SK-N-SH (cell line): ENCODE data around the gene TMPRSS13. TPM values are rescaled to one million over a fixed set of nuclear protein-coding genes. Genes with fewer than 3 reads are reported as not detected.

Experiments
- CTCF ChIA-PET: fragments of 300-600, 350-600 bp; formaldehyde crosslinking; extraction: SDS; loops from one replicate; lab custom pipeline; 2021; lab: Yijun Ruan, JAX
- POLR2A ChIA-PET: fragments of 350-600 bp; sonication (Branson Sonifier 250); formaldehyde crosslinking; extraction: SDS; loops from one replicate; lab custom pipeline; 2020; ENCODE audit warnings: antibody characterized with exemption, inconsistent platforms; lab: Yijun Ruan, JAX
- DNase-seq: peaks from one replicate; pipeline ENCODE4 v3.0.0; 2012
- H2AFZ ChIP-seq: fragments of 200-600 bp; sonication (generic); 2 replicates; pipeline ENCODE4 v1.8.1; 2016; ENCODE audit warnings: antibody characterized with exemption, mild to moderate bottlenecking, low read depth
- H3F3A ChIP-seq: fragments of 200-600 bp; sonication (generic); replicated peaks from 2 replicates; pipeline ENCODE3; 2016; ENCODE audit warnings: antibody characterized with exemption, mild to moderate bottlenecking; ENCODE audit not compliant: insufficient read depth
- H3K27ac ChIP-seq, 2 experiments: fragments of 200-500 bp in 1 of 2; fragments of 200-600 bp in 1 of 2; sonication (Bioruptor generic) in 1 of 2; sonication (generic), shearing (Covaris generic) in 1 of 2; 2 replicates each; pipeline versions ENCODE4 v1.5.1 to v1.6.1; 2014 to 2016; ENCODE audit warnings: low read depth in 2 of 2, inconsistent platforms in 1 of 2, low read length in 1 of 2, mild to moderate bottlenecking in 1 of 2, mixed read lengths in 1 of 2
- H3K27me3 ChIP-seq: fragments of 200-600 bp; sonication (generic), shearing (Covaris generic); 2 replicates; pipeline ENCODE4 v1.6.1; 2016; ENCODE audit warnings: mixed run types; ENCODE audit not compliant: insufficient read depth
- H3K36me3 ChIP-seq, 2 experiments: fragments of 200-500 bp in 1 of 2; fragments of 200-600 bp in 1 of 2; sonication (Bioruptor generic) in 1 of 2; sonication (generic) in 1 of 2; replicated peaks in 1 of 2; 2 replicates each; pipeline versions ENCODE3 to v1.5.1; 2014 to 2016; ENCODE audit warnings: low read length in 1 of 2, mild to moderate bottlenecking in 1 of 2; ENCODE audit not compliant: insufficient read depth in 2 of 2, control insufficient read depth in 1 of 2
- H3K4me1 ChIP-seq, 2 experiments: fragments of 200-500 bp in 1 of 2; fragments of 200-600 bp in 1 of 2; sonication (Bioruptor generic) in 1 of 2; sonication (generic), shearing (Covaris generic) in 1 of 2; 2 replicates each; pipeline versions ENCODE4 v1.5.1 to v1.6.1; 2014 to 2016; ENCODE audit warnings: low read depth in 1 of 2, low read length in 1 of 2, mixed run types in 1 of 2; ENCODE audit not compliant: insufficient read depth in 2 of 2, control insufficient read depth in 1 of 2
- H3K4me2 ChIP-seq: fragments of 200-600 bp; sonication (generic), shearing (Covaris generic); 2 replicates; pipeline ENCODE4 v1.6.1; 2017; ENCODE audit warnings: mixed run types
- H3K4me3 ChIP-seq, 2 experiments: fragments of 200-500 bp in 1 of 2; fragments of 200-600 bp in 1 of 2; sonication (Bioruptor generic) in 1 of 2; sonication (generic), shearing (Covaris generic) in 1 of 2; 2 replicates each; pipeline versions ENCODE4 v1.5.1 to v1.8.1; 2014 to 2016; ENCODE audit warnings: low read depth in 2 of 2, inconsistent platforms in 1 of 2, low read length in 1 of 2, mild to moderate bottlenecking in 1 of 2, mixed read lengths in 1 of 2, moderate library complexity in 1 of 2
- H3K79me2 ChIP-seq: fragments of 200-600 bp; sonication (generic); 2 replicates; pipeline ENCODE4 v1.8.1; 2017; ENCODE audit warnings: mild to moderate bottlenecking; ENCODE audit not compliant: insufficient read depth
- H3K9ac ChIP-seq: fragments of 200-600 bp; sonication (generic); 2 replicates; pipeline ENCODE4 v1.6.1; 2017; ENCODE audit warnings: mixed run types
- H3K9me2 ChIP-seq: fragments of 200-600 bp; sonication (generic); 2 replicates; pipeline ENCODE4 v1.6.1; 2017; ENCODE audit warnings: mixed run types
- H3K9me3 ChIP-seq: fragments of 200-600 bp; sonication (generic); 2 replicates; pipeline ENCODE4 v1.6.1; 2017; ENCODE audit warnings: mixed run types, mild to moderate bottlenecking, moderate library complexity
- H4K20me1 ChIP-seq: fragments of 200-600 bp; sonication (generic); 2 replicates; pipeline ENCODE4 v1.6.1; 2017; ENCODE audit warnings: mild to moderate bottlenecking, mixed run types; ENCODE audit not compliant: insufficient read depth
- EP300 ChIP-seq, 2 experiments: IDR thresholded peaks; 2 replicates each; pipeline versions ENCODE4 v1.4.0 to v1.6.1; 2012; ENCODE audit warnings: borderline replicate concordance in 1 of 2, low read depth in 1 of 2, low read length in 1 of 2
- EZH2phosphoT487 ChIP-seq: fragments of 200-600 bp; sonication (generic); IDR thresholded peaks from 2 replicates; pipeline ENCODE4 v1.6.1; 2017; ENCODE audit warnings: low read depth, mixed run types, mild to moderate bottlenecking, antibody characterized with exemption, moderate library complexity, borderline replicate concordance
- FOXM1 ChIP-seq: IDR thresholded peaks from 2 replicates; pipeline ENCODE4 v1.4.0; 2012; ENCODE audit warnings: low read depth, mild to moderate bottlenecking
- GABPA ChIP-seq: IDR thresholded peaks from 2 replicates; pipeline ENCODE4 v1.4.0; 2012; ENCODE audit warnings: low read depth, mild to moderate bottlenecking
- IRF3 ChIP-seq: fragments of 150-350 bp; IDR thresholded peaks from 2 replicates; pipeline ENCODE4 v1.6.1; 2016; ENCODE audit warnings: mild to moderate bottlenecking, low read depth, low read length
- MXI1 ChIP-seq: IDR thresholded peaks from 2 replicates; pipeline ENCODE4 v1.6.1; 2012; ENCODE audit warnings: mild to moderate bottlenecking, low read depth, low read length, improper control_type of control experiment
- NRF1 ChIP-seq: IDR thresholded peaks from 2 replicates; pipeline ENCODE4 v1.6.1; 2012; ENCODE audit warnings: low read depth, mild to moderate bottlenecking, low read length
- PBX3 ChIP-seq: IDR thresholded peaks from 2 replicates; pipeline ENCODE4; 2012
- POLR2AphosphoS5 ChIP-seq: IDR thresholded peaks from 2 replicates; pipeline ENCODE4 v1.6.1; 2012; ENCODE audit warnings: low read depth, low read length
- RAD21 ChIP-seq: IDR thresholded peaks from 2 replicates; pipeline ENCODE4 v1.6.1; 2012; ENCODE audit warnings: mild to moderate bottlenecking, low read length
- USF1 ChIP-seq: IDR thresholded peaks from 2 replicates; pipeline ENCODE4 v1.4.0; 2012; ENCODE audit warnings: low read depth, borderline replicate concordance
- USF2 ChIP-seq: fragments of 150-350 bp; IDR thresholded peaks from 2 replicates; pipeline ENCODE4 v1.6.1; 2017; ENCODE audit warnings: antibody characterized with exemption, low read length, low read depth, borderline replicate concordance
- ZBTB33 ChIP-seq: IDR thresholded peaks from 2 replicates; pipeline ENCODE4 v1.4.0; 2012; ENCODE audit warnings: low read depth, borderline replicate concordance
- WGBS: methylation state at CpG from one replicate; pipeline ENCODE4 v1.1.6; 2017; ENCODE audit warnings: low lambda C conversion rate; 5-methylcytosine and 5-hydroxymethylcytosine counted together
- polyA plus RNA-seq, 3 experiments: library from polyadenylated mRNA; depleted of rRNA; stranded (reverse); fragments of >200 nt; gene quantifications; 2 replicates each; pipeline ENCODE4 v1.2.3, GENCODE V29; 2012

The TMPRSS13 gene
- polyA plus RNA-seq, 1 of the 3 experiments (the other 2 are of a cell fraction) = not detected

- no peaks in the 10 kb centered on the region for H3K79me2 ChIP-seq
- no peaks in the 10 kb centered on the region for H3K36me3 ChIP-seq
- POLR2A ChIA-PET = no interaction called here
- H3K4me3 ChIP-seq = no peak overlapping the region
- H4K20me1 ChIP-seq = no peaks in the 10 kb centered on the region
- CTCF ChIA-PET = interaction anchor here (0.9 to 13.7 kb wide), 3 partner anchors 8 to 84 kb away, joined by 4 to 129 read pairs (median 6); no protein-coding TSS in a partner anchor
- 0 out of 2 replicates have a peak, but pooled peaks cover 7% of the 10 kb centered on the region for H3K27me3 ChIP-seq
- peaks cover 0 to 2% of the 10 kb centered on the region in 2 experiments; a peak in 1 of 4 replicates for H3K4me1 ChIP-seq
- TF ChIP-seq USF1 = no peak
- TF ChIP-seq POLR2AphosphoS5 = no peak
- no peak for TF ChIP-seq EP300 (IDR thresholded peaks at IDR 0.05; ENCODE audit: borderline replicate concordance in 1 of 2, low read depth in 1 of 2, low read length in 1 of 2)
- TF ChIP-seq EZH2phosphoT487 = no peak
- TF ChIP-seq ZBTB33 = no peak
- TF ChIP-seq IRF3 = no peak
- no peak for TF ChIP-seq NRF1
- TF ChIP-seq MXI1 = no peak
- TF ChIP-seq RAD21 = no peak
- TF ChIP-seq USF2 = no peak
- no peak for TF ChIP-seq GABPA
- TF ChIP-seq FOXM1 = no peak
- no peak for TF ChIP-seq PBX3
- no peaks in the 10 kb centered on the region for H3K9me2 ChIP-seq
- no peak overlapping the region for H3K9ac ChIP-seq
- DNase-seq = no peak
- H3F3A ChIP-seq = no peaks in the 10 kb centered on the region
- no peak overlapping the region for H2AFZ ChIP-seq
- no peak overlapping the region for H3K4me2 ChIP-seq
- no peak overlapping the region for H3K27ac ChIP-seq
- no peaks in the 10 kb centered on the region for H3K9me3 ChIP-seq
- 35% methylated on average over 6 of the region's 6 CpGs for WGBS
These were observed 608 bp downstream of the TMPRSS13 start for GRCh38 chr11:117928446-117929141.
